ENCODE results near the gene FAM124A. TPM values are rescaled to one million over a fixed set of nuclear protein-coding genes. Genes with fewer than 3 reads are reported as not detected.
"Not testable (repeated sequence)": the region's sequence is repeated elsewhere in the genome, so short reads cannot be mapped to it uniquely, and the experiment has no call there.

The FAM124A gene
- total and polyA plus RNA-seq, 12 donors = 0.78 to 11.7 (median 3.4) TPM

- no peak for TF ChIP-seq POLR2A (IDR thresholded peaks at IDR 0.05)
- TF ChIP-seq CTCF (IDR thresholded peaks at IDR 0.05) = no peak
- intact Hi-C loops (cut with DNase I) = no loop called here
- Histone ChIP-seq H3K36me3 (replicated peaks in 1 of 2) (no peaks in the 10 kb centered on the region), H3K9me3 (replicated peaks in 1 of 3) (no peaks in the 10 kb centered on the region), H3K27me3 (no peaks in the 10 kb centered on the region), H3K4me1 (replicated peaks in 1 of 2) (peaks cover 0 to 15% of the 10 kb centered on the region in 2 donors), H3K4me3 (no peak overlapping the region), H3K27ac (no peak overlapping the region)
- WGBS, 4 donors = 89 to 95% (median 92%) methylated on average over 6 to 13 of the region's 13 CpGs
- DNase-seq = no peak
Observed at GRCh38 chr13:51280379-51280940, 58.3 kb downstream of the FAM124A start.

- Histone ChIP-seq H3K36me3 (replicated peaks in 1 of 2) (no peaks in the 10 kb centered on the region), H3K4me3 (no peak overlapping the region), H3K4me1 (replicated peaks in 1 of 2) (peaks cover 0 to 19% of the 10 kb centered on the region in 2 donors), H3K9me3 (replicated peaks in 1 of 3) (no peaks in the 10 kb centered on the region), H3K27me3 (no peaks in the 10 kb centered on the region), H3K27ac (no peak overlapping the region)
- no peak for TF ChIP-seq CTCF (IDR thresholded peaks at IDR 0.05)
- TF ChIP-seq POLR2A (IDR thresholded peaks at IDR 0.05) = no peak
- DNase-seq = no peak
- 85 to 87% (median 86%) methylated on average over 6 of the region's 6 CpGs for WGBS, 4 donors
- intact Hi-C loops (cut with DNase I) = no loop called here
Observed at GRCh38 chr13:51282322-51282721, 60.1 kb downstream of the FAM124A start.

- intact Hi-C loops (cut with DNase I); H3K9me3 ChIP-seq (replicated peaks in 1 of 3); DNase-seq; H3K36me3 ChIP-seq (replicated peaks in 1 of 2); H3K27ac ChIP-seq; H3K4me3 ChIP-seq; H3K27me3 ChIP-seq: not testable (repeated sequence)
- 87 to 93% (median 91%) methylated on average over 5 of the region's 5 CpGs for WGBS, 4 donors
- H3K4me1 ChIP-seq (replicated peaks in 1 of 2) = peaks cover 0 to 19% of the 10 kb centered on the region in 2 donors
Observed at GRCh38 chr13:51282923-51283322, 60.7 kb downstream of the FAM124A start.

GRCh38 chr13:51283371-51283770 is 61.2 kb downstream of the FAM124A start:
- no peaks in the 10 kb centered on the region for H3K36me3 ChIP-seq (replicated peaks in 1 of 2)
- TF ChIP-seq POLR2A (IDR thresholded peaks at IDR 0.05) = no peak
- TF ChIP-seq CTCF (IDR thresholded peaks at IDR 0.05) = no peak
- H3K27me3 ChIP-seq = no peaks in the 10 kb centered on the region
- intact Hi-C loops (cut with DNase I) = no loop called here
- WGBS, 4 donors = 100% methylated on average over 1 of the region's 1 CpG
- no peak for DNase-seq
- H3K4me1 ChIP-seq (replicated peaks in 1 of 2) = peaks cover 0 to 18% of the 10 kb centered on the region in 2 donors
- no peak overlapping the region for H3K4me3 ChIP-seq
- H3K27ac ChIP-seq = no peak overlapping the region
- H3K9me3 ChIP-seq (replicated peaks in 1 of 3) = no peaks in the 10 kb centered on the region

GRCh38 chr13:51284339-51284738 is 62.1 kb downstream of the FAM124A start:
- intact Hi-C loops (cut with DNase I) = no loop called here
- no peak overlapping the region for H3K4me3 ChIP-seq

More at GRCh38 chr13:51284339-51284738, 62.1 kb downstream of the FAM124A start:
- WGBS, 4 donors = 89 to 97% (median 92%) methylated on average over 3 of the region's 3 CpGs
- no peaks in the 10 kb centered on the region for H3K36me3 ChIP-seq (replicated peaks in 1 of 2)
- H3K27me3 ChIP-seq = no peaks in the 10 kb centered on the region
- DNase-seq = no peak
- H3K27ac ChIP-seq = no peak overlapping the region
- H3K4me1 ChIP-seq (replicated peaks in 1 of 2) = peaks cover 0 to 8% of the 10 kb centered on the region in 2 donors
- no peak for TF ChIP-seq POLR2A (IDR thresholded peaks at IDR 0.05)
- TF ChIP-seq CTCF (IDR thresholded peaks at IDR 0.05) = no peak
- H3K9me3 ChIP-seq (replicated peaks in 1 of 3) = no peaks in the 10 kb centered on the region
